Measurements from ENCODE around the gene ARFGEF3. TPM values are rescaled to one million over a fixed set of nuclear protein-coding genes. Genes with fewer than 3 reads are reported as not detected.

Gene ARFGEF3, protein sequence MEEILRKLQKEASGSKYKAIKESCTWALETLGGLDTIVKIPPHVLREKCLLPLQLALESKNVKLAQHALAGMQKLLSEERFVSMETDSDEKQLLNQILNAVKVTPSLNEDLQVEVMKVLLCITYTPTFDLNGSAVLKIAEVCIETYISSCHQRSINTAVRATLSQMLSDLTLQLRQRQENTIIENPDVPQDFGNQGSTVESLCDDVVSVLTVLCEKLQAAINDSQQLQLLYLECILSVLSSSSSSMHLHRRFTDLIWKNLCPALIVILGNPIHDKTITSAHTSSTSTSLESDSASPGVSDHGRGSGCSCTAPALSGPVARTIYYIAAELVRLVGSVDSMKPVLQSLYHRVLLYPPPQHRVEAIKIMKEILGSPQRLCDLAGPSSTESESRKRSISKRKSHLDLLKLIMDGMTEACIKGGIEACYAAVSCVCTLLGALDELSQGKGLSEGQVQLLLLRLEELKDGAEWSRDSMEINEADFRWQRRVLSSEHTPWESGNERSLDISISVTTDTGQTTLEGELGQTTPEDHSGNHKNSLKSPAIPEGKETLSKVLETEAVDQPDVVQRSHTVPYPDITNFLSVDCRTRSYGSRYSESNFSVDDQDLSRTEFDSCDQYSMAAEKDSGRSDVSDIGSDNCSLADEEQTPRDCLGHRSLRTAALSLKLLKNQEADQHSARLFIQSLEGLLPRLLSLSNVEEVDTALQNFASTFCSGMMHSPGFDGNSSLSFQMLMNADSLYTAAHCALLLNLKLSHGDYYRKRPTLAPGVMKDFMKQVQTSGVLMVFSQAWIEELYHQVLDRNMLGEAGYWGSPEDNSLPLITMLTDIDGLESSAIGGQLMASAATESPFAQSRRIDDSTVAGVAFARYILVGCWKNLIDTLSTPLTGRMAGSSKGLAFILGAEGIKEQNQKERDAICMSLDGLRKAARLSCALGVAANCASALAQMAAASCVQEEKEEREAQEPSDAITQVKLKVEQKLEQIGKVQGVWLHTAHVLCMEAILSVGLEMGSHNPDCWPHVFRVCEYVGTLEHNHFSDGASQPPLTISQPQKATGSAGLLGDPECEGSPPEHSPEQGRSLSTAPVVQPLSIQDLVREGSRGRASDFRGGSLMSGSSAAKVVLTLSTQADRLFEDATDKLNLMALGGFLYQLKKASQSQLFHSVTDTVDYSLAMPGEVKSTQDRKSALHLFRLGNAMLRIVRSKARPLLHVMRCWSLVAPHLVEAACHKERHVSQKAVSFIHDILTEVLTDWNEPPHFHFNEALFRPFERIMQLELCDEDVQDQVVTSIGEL (N-terminal part only)
- polyA plus RNA-seq (2012; rRNA removed) = not detected in 2 replicates
- polyA plus RNA-seq (2012; cell fraction: cytosol; rRNA removed) = under 0.01 TPM in 2 replicates
- under 0.01 TPM in 1 of 2 replicates, not detected in the other for polyA plus RNA-seq (2012; cell fraction: nucleus; rRNA removed)

DNA sequence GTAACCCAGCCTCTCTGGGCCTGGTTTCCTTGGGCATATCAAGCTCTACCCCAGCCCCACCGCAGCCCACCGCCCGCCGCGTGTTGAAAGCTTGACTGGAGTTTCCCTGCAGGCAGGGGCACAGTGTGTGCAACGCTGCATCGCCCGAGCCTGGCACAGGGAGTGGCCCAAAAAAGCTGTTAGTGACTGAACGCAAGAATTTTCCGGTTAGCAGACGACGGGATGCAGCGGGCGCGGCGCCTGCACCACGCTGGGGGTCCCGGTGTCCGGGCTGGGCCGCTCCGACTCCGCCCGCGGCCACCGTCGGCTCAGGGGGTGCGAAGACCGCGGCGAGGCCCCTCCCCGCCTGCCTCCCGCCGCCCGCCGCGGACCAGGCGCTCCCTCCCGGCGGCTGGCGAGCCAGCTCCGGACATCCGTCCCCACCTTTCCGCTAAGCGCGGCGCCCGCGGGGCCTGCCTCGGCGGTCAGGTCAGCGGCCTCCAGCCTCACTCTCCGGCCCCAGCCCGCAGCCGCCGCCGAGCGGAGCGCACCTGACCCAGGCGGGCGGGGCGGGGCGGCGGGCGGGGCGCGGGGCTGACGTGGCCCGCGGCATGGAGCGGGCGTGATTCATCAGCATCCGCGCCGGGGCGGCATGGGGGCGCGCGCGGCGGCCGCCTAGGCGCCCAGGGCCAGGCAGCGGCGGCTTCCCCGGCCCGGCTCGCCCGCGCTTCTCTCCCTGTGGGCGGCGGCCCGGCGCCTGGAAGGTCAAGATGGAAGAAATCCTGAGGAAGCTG is at the start of gene ARFGEF3:
TSS of gene ARFGEF3 (plus strand) at position 602 of the 773 bp plus-strand sequence. CDS start at position 750, 148 bp downstream.
- Histone ChIP-seq H3K36me3 (replicated peaks in 1 of 2; ENCODE audit: control insufficient read depth in 1 of 2, insufficient read depth in 2 of 2, low read length in 1 of 2) (no peaks in the 10 kb centered on the region), H3K4me3 (ENCODE audit: low read depth in 2 of 2, low read length in 1 of 2) (peak within 1 kb of the TSS; percentile 35 to 49), H3K4me2 (peak within 1 kb of the TSS; percentile 72), H3F3A (replicated peaks; ENCODE audit: insufficient read depth) (no peaks in the 10 kb centered on the region), H3K4me1 (ENCODE audit: control insufficient read depth in 1 of 2, insufficient read depth in 2 of 2, low read depth in 1 of 2, low read length in 1 of 2) (no peaks in the 10 kb centered on the region; a peak in 1 of 4 replicates), H3K9me3 (no peaks in the 10 kb centered on the region), H3K9me2 (no peaks in the 10 kb centered on the region), H3K79me2 (ENCODE audit: insufficient read depth) (no peaks in the 10 kb centered on the region), H4K20me1 (ENCODE audit: insufficient read depth) (no peaks in the 10 kb centered on the region), H2AFZ (ENCODE audit: low read depth) (peak within 1 kb of the TSS; percentile 51; the same call in 1 of the 2 replicates), H3K27ac (ENCODE audit: low read depth in 2 of 2, low read length in 1 of 2) (no peak within 1 kb of the TSS), H3K9ac (no peak within 1 kb of the TSS), H3K27me3 (ENCODE audit: insufficient read depth) (peaks cover 17% of the 10 kb centered on the region; the same call in 1 of the 2 replicates)
- 0% methylated on average over 4 of the region's 93 CpGs for WGBS (ENCODE audit: low lambda C conversion rate)
- peak; percentile 48 for DNase-seq
- ChIA-PET CTCF (no interaction called here), POLR2A (no interaction called here)
- TF ChIP-seq, protein P1, sequence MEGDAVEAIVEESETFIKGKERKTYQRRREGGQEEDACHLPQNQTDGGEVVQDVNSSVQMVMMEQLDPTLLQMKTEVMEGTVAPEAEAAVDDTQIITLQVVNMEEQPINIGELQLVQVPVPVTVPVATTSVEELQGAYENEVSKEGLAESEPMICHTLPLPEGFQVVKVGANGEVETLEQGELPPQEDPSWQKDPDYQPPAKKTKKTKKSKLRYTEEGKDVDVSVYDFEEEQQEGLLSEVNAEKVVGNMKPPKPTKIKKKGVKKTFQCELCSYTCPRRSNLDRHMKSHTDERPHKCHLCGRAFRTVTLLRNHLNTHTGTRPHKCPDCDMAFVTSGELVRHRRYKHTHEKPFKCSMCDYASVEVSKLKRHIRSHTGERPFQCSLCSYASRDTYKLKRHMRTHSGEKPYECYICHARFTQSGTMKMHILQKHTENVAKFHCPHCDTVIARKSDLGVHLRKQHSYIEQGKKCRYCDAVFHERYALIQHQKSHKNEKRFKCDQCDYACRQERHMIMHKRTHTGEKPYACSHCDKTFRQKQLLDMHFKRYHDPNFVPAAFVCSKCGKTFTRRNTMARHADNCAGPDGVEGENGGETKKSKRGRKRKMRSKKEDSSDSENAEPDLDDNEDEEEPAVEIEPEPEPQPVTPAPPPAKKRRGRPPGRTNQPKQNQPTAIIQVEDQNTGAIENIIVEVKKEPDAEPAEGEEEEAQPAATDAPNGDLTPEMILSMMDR (IDR thresholded peaks at IDR 0.05) = no peak
- TF ChIP-seq FOSL2 (IDR thresholded peaks at IDR 0.05; ENCODE audit: borderline replicate concordance, low read depth) (no peak), RAD21 (IDR thresholded peaks at IDR 0.05; ENCODE audit: low read length) (no peak), GABPA (IDR thresholded peaks at IDR 0.05; ENCODE audit: low read depth) (no peak), NRF1 (IDR thresholded peaks at IDR 0.05; ENCODE audit: low read depth, low read length) (no peak), FOXJ3 (CRISPR knock-in tag; IDR thresholded peaks at IDR 0.05) (no peak), SMC3 (IDR thresholded peaks at IDR 0.05; ENCODE audit: low read depth, low read length) (no peak), NFIC (IDR thresholded peaks at IDR 0.05; ENCODE audit: borderline replicate concordance) (no peak), TEAD4 (IDR thresholded peaks at IDR 0.05; ENCODE audit: borderline replicate concordance, insufficient read depth) (no peak), MEF2A (IDR thresholded peaks at IDR 0.05; ENCODE audit: borderline replicate concordance, low read depth) (no peak)
- TF ChIP-seq, protein P2, sequence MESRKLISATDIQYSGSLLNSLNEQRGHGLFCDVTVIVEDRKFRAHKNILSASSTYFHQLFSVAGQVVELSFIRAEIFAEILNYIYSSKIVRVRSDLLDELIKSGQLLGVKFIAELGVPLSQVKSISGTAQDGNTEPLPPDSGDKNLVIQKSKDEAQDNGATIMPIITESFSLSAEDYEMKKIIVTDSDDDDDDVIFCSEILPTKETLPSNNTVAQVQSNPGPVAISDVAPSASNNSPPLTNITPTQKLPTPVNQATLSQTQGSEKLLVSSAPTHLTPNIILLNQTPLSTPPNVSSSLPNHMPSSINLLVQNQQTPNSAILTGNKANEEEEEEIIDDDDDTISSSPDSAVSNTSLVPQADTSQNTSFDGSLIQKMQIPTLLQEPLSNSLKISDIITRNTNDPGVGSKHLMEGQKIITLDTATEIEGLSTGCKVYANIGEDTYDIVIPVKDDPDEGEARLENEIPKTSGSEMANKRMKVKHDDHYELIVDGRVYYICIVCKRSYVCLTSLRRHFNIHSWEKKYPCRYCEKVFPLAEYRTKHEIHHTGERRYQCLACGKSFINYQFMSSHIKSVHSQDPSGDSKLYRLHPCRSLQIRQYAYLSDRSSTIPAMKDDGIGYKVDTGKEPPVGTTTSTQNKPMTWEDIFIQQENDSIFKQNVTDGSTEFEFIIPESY (IDR thresholded peaks at IDR 0.05; ENCODE audit: borderline replicate concordance, low read depth) = no peak
- TF ChIP-seq, protein P3, sequence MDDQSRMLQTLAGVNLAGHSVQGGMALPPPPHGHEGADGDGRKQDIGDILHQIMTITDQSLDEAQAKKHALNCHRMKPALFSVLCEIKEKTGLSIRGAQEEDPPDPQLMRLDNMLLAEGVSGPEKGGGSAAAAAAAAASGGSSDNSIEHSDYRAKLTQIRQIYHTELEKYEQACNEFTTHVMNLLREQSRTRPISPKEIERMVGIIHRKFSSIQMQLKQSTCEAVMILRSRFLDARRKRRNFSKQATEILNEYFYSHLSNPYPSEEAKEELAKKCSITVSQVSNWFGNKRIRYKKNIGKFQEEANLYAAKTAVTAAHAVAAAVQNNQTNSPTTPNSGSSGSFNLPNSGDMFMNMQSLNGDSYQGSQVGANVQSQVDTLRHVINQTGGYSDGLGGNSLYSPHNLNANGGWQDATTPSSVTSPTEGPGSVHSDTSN (IDR thresholded peaks at IDR 0.05) = no peak
